ENCODE data around the gene CTSW.
"Not testable (repeated sequence)": the region's sequence is repeated elsewhere in the genome, so short reads cannot be mapped to it uniquely, and the experiment has no call there.

- not testable (repeated sequence) for TF ChIP-seq CTCF (IDR thresholded peaks at IDR 0.05 in 8 of 11, conservative IDR thresholded peaks at IDR 0.05 in 3 of 11); POLR2AphosphoS5 (IDR thresholded peaks at IDR 0.05); POLR2A (IDR thresholded peaks at IDR 0.05)
Measured at GRCh38 chr11:65892137-65892540, 12.5 kb downstream of the CTSW start.

Data from spleen (tissue), 7 donors.